ENCODE results near the gene CISTR.
"Not testable (repeated sequence)": the region's sequence is repeated elsewhere in the genome, so short reads cannot be mapped to it uniquely, and the experiment has no call there.

CISTR gene

GRCh38 chr12:53718567-53718966, 33.2 kb downstream of the CISTR start:
- DNase-seq: not testable (repeated sequence)

GRCh38 chr12:53717319-53717718, 34.5 kb downstream of the CISTR start:
- DNase-seq: no peak

GRCh38 chr12:53714004-53714403, 37.8 kb downstream of the CISTR start:
- no peak for DNase-seq

- no peak for DNase-seq
These were observed 38.3 kb downstream of the CISTR start for GRCh38 chr12:53713516-53713915.

- DNase-seq: no peak
These were observed 39.6 kb downstream of the CISTR start for GRCh38 chr12:53712059-53712643.

GRCh38 chr12:53710091-53710490, 41.7 kb downstream of the CISTR start:
- no peak for DNase-seq

- no peak for DNase-seq
These were observed 42.1 kb downstream of the CISTR start for GRCh38 chr12:53709671-53710070.

- DNase-seq: no peak
These were observed 45.7 kb downstream of the CISTR start for GRCh38 chr12:53706080-53706479.

- no peak for DNase-seq
These were observed 48.0 kb downstream of the CISTR start for GRCh38 chr12:53703756-53704155.

- peak; percentile 24 to 30 for DNase-seq
These were observed 50.1 kb downstream of the CISTR start for GRCh38 chr12:53701518-53702264.

GRCh38 chr12:53700567-53700966, 51.2 kb downstream of the CISTR start:
- no peak for DNase-seq

GRCh38 chr12:53699678-53700025, 52.1 kb downstream of the CISTR start:
- no peak for DNase-seq

GRCh38 chr12:53698948-53699677, 52.7 kb downstream of the CISTR start:
- DNase-seq: no peak

GRCh38 chr12:53696655-53697331, 55.0 kb downstream of the CISTR start:
- DNase-seq: no peak
